CMK (cell line): ENCODE data around the gene SEPTIN12.
A peak's percentile ranks its signal among the peaks of the same experiment; 100 is the strongest.
"Not testable (repeated sequence)": the region's sequence is repeated elsewhere in the genome, so short reads cannot be mapped to it uniquely, and the experiment has no call there.

Experiments
- DNase-seq: peaks from one replicate; pipeline ENCODE4 v3.0.0-alpha.2; 2010; ENCODE audit warnings: low read depth

The SEPTIN12 gene

DNA sequence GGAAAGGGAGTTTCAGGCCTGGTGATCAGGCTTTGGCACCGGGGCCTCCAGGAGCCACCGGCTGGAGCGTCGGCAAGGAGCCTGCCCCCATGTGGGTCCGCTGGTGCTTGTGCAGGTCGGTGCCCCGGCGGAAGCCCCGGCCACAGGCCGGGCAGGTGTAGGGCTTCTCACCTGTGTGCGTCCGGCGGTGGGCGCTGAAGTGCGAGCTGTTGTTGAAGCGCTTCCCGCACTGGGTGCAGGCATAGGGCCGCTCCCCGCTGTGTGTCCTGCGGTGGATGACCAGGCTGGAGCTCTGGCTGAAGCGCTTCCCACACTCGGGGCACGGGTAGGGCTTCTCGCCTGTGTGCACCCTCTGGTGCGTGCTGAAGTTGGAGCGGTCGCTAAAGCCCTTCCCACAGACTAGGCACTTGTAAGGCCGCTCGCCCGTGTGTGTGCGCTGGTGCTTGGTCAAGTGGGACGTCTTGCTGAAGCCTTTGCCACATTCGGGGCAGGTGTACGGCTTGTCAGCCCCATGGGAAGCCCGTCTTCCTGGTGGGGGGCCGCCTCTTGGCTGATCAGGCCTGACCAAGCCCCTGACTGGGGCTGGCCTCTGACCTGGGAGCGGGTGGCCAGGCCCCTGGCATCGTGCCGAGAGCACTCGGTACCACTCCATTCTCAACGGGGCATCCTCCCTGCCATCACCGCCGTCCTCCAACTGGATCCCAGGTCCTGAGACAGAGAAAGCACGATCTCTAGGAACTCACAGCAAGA, 35.6 kb downstream of the SEPTIN12 start:
- DNase-seq, result no peak

DNA sequence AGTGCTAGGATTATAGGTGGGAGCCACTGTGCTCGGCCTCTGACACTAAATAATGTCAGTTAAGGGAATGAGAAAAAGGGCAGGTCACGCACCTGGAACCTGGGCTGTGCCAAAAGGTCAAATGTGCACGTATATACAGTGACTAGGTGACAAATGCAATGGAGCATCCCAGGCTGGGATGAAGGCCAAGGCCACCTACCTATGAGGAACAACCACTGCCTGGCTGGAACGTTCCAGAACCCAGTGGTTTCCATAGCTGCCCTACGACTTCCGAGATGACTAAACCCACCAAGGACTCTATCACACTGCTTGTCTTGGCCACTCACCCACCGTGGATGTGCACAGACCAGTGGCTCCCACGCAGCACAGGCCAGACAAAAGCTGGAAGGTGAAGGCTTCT, 37.2 kb downstream of the SEPTIN12 start:
- DNase-seq, result no peak

DNA sequence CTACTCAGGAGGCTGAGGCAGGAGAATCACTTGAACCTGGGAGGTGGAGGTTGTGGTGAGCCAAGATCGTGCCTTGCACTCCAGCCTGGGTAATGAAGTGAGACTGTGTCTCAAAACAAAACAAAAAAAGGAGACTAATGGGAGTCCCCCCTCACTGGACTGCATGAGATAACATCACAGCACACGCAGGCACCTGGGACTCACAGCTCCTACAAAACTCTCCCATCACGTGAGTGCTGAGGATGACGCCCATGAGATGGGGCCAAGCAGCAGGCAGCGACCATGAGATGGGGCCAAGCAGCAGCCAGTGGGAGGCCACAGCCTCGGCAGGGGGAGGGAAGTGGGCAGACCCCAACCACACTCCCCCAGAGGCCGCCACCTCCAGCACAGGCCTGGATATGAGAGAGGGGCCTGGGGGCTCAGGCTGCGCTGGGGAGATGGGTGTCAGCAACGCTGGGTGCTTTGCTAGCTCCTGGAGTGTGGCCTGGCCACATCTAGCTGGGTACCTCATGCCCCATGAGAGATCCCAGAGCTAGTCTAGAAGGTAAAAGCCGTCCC, 38.4 kb downstream of the SEPTIN12 start:
- no peak for DNase-seq

DNA sequence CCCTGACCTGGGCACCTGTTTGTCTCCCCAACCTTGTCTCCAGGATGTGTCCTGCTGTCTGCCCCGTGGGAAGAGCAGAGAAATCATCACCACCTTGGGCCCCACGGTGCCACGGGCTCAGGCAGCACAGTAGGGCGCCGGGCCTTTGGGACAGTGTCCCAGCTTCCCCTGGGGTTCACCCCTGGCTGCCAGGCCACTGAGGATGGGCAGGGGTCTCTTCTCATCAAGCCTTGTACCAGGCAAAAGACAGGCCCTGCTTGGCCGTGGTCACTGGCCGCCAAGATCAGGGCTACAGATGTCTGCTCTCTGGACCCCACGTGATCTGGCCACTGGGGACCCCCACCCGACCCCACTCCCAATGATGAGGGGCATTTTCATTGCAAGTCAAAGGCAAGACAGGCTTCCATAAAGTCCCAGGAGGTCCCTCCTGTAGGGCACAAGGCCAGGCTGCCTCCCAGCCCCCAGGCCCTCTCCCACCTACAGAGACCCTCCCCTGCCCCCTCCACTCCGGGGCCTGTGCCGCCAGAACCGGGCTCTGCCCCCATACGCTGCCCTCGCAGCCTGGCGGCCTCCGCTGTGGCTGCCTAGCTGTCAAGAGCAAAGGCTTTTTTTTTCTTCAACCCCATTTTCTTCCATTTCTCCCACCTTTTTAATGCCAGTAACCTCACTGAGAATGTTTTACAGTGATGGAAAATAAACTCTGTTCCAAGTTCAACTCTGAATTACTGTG, 39.3 kb downstream of the SEPTIN12 start:
- no peak for DNase-seq

DNA sequence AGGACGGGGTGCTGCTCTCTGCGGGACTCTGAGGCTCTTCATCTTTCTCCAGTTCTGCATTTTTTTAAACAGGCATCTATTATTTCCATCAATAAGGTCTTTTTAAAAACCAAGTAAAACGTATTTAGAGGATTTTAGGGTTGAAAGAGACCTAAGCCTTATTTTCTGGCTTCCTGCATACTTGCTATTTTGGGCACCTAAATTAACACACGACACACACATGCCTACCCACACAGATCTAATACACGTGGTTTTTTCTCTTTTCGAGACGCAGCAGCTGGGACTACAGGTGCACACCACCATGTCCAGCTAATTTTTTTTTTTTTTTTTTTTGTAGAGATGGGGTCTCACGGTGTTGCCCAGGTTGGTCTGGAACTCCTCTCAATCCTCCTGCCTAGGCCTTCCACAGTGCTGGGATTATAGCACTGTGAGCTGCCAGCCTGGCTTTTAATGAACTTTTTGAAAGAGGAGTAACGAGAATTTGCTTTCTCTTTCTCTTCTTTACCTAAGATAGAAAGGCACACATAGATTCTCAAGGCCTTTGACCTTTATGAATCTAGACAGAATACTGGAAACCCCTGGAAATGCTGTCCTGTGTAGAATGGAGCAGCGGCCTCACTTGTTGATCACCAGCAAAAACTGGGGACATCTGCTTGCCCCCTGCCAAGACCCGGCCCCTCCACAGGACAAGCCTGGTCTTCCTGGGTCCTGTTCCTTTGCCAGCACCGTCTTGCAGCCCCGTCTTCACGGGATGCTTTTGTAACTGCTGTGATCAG, 40.1 kb downstream of the SEPTIN12 start:
- no peak for DNase-seq

DNA sequence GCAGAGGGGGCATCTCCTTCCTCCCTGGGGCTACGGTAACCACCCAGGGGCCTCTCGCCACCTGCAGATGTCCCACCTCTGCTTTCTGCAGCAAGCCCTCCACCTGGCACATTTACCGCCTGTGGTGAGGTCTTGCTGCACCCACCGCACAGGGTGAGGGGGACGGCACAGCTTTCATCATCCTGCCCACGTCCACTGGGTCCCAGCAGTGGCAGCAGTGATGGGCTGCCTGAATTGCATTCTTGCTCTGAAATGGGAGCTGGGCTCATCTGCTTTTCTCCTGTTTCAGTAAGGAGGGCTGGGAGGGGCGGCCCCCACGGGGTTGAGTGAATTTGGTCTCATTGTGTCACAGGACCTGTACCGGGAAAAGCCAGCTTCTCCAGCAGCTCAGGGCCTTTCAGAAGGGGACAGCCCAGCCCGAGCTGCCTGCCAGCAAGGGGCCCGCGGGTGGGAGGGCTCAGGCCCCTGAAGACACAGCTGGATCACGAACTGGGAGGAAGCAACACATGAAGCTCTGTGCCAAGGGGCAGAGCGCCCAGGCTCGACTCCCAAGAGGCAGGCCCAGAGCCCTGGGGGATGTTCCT, 41.1 kb downstream of the SEPTIN12 start:
- DNase-seq, result no peak

DNA sequence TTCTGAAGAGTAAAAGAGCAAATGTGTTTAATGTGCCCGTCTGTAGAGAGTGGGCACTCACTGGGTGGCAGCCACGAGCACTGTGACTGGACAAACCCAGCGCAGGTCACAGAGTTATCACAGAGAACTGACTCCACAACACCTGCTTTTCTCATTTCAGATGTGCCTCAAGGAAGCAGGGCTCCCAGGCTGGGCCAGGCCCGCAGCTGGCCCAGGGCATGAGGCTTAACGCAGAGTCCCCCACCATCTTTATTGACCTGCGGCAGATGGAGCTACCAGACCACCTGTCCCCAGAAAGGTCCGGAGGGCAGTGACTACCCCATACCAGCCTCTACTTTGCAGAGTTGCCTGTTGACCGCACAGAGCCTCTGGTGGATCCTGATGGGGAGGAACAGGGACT, 41.9 kb downstream of the SEPTIN12 start:
- no peak for DNase-seq

DNA sequence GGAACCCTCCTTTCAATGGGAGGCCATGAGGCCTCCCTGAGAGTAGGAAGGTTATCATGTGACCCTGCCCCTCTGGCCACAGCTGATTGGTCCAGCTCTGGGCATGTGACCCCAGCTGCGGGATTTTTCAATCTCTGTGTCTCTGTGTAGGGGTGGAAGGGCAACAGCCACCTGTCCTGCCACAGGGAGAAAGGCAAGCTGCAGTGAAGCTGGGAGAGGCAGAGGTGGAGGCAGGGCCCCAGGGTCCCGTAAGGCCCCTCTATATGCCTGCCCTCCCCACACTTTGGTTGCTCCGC, 42.9 kb downstream of the SEPTIN12 start:
- DNase-seq, result no peak

DNA sequence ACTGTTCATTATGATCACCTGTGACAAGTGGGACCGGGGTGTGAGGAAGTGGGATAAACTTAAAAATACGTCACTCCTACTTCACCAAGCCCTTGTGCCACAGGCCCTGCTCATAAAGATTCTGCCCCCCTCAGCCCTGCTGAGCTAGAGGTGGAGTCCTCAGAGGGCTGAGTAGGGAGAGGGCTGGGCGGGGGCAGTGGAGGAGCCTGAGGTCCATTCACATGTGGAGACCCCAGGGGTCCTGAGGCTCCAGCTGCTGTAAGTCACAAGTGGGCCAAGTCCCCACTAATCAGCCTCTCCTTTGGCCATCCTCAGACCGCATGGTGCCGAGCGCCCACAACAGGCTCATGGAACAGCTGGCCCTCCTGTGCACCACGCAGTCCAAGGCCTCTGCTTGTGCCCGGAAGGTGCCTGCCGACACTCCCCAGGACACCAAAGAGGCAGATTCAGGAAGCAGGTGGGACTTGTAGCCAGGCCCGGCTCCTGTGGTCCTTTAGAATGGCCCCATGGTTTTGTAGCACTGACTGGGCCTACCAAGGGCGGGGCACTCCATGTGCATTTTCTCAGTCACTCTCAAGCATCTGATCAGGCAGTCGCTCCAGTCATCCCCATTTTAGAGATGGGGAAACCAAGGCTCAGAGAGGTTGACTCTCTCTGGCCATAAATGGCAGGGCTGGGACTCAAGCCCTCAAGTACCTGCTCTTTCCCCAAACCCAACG, 43.4 kb downstream of the SEPTIN12 start:
- DNase-seq, result no peak

DNA sequence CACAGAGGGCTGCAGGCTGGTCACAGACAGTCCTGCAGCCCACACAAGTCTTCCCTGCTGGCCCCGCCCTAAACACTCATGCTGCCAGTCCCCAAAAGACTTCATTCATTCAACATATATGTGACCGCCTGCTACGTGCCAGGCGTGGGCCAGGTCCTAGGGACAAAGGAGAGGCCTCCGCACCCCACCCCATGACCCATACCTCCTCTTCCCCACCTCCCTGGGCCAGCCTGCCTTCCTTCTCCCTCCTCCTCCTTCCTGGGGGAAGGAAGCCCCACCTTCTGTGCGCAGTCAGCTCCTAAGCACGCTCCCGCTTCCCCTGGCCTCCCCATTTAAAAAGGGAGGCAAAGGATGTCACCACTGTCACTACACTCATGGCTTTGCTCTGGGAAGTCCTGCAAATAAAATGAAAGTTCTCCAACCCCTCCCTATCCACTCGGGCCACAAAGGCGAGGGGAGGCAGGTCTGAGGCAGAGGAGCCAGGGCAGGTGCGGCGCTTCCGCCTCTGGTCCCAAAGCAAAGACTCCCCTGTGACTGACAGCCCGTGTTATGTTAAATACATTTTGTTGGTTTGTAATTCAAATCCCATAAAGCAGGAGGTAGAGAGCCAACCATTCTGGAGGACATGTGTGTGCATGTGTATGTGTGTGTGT, 44.8 kb downstream of the SEPTIN12 start:
- DNase-seq, result no peak

DNA sequence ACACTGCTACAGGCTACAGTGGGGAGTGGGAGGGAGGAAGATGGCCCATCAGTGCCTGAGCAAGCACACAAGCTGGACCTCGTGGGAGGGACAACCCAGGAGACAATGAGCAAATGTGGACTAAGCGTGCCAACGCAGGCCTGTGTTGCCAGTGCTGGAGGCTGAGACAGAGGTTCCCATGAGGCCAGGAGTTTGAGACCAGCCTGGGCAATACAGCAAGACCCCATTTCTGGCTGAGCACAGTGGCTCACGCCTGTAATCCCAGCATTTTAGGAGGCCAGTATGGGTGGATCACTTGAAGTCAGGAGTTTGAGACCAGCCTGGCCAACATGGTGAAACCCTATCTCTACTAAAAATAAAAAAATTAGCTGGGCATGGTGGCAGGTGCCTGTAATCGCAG, 49.8 kb downstream of the SEPTIN12 start:
- not testable (repeated sequence) for DNase-seq

DNA sequence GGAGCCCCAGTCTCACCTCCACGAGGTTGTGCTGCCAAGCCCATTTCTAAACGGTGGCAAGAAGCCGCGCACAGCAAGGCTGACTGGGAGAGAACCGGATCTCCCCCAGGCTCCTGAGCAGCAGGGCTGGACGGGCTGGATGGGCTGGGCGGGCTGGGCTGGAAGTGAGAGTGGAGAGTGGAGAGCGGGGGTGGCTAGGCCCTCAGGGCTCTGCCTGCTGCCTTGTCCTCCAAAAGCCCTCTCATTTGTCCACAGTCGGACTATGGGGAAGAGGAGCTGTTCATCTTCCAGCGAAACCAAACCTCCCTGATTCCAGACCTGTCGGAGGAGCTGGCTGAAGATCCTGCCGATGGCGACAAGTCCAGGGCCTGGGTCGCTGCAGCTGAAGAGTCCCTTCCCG, 50.6 kb downstream of the SEPTIN12 start:
- no peak for DNase-seq

DNA sequence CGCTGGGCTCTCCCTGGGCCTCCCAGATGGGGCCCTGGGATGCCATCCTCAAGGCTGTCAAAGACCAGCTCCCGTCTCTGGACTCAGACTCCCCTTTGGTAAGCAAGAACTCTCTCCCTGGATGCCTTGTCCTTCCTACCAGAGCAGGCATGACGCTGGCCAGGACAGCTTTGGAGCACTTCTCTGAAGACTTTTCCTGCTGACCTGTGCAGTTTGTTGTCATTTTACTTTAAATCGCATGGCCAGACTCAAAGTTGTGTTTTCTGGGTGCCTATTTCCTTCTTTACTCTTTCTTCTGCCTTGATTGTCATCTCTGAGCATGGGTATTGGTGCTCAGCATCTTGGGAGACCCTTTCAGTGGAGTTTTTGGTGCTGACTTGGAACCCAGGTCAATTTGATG, 51.6 kb downstream of the SEPTIN12 start:
- DNase-seq, result no peak

DNA sequence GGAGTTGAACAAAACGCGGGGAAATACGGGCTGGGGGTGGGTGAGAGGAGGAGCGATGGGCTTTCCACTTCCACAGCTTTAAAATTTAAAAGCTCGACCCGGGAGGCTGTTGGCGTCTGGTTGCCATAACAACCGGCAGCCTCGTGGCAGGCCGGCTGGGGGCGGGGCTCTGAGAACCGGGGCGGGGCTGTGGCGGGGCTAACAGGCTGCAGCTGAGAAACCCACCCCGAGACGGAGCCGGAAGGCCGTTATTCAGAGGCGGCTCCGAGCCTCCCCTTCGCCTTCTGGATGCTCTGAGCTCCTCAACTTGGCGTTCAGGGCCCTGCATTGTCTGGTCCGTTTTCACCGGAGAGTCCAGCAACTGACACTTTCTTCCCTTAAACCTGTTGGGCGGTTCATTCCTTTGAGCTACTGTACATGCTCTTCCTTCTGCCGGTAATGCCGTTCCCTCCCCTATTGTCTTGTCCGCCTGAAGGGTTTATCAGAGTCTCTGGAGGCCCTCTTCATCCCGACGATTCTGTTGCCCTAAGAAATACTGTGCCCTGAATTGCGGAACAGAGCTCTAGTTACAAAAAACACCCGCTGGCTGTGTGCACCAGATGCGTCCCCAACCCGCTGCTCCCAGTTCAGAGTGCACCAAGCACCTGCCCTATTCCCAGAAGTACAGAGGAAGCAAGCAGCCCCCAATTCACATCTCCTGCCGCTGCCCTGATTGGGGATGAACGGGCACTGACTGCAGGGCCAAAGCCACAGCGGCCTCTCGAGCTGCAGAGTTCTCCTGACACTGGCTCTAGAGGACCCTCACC, 53.2 kb downstream of the SEPTIN12 start:
- peak; percentile 38 for DNase-seq

DNA sequence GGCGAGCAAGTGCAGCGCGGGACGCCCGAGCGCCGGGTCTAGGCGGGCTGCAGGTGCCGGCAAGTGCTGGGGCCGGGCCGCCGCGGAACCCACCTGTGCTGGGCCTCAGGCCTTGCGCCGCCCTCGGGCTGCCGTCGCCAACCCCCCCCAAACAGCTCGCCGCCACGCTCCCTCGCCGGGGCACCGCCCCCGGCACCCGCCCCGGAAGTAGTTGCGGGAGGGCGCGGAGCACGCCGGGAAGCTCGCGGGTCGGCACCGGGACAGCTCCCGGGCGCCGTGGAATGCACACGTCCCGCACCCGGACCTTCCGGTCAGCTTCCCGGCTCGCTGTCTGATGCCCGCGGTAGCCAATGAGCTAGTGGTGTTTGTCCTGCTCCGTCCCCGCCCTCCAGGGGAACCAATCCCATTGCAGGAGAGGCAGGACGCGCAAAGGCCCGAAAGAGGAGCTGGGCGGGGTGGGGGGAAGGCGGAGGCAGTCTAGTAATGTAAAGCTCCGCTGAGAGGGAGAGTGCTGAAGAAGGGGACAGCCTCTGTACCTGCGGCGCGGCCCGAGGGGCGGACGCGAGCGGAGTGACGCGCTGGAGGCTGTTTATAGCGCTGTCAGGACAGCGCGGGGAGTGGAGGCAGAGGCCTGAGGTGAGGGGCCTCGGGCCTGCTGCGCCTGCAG, 53.9 kb downstream of the SEPTIN12 start, which contains the start of the genes ANKS3 and DNAAF8:
TSS of gene ANKS3 (minus strand) at position 209 of the 667 bp plus-strand sequence. CDS start 4,122 bp downstream, outside the sequence.
TSS of gene DNAAF8 (plus strand) at position 475 of the 667 bp plus-strand sequence. CDS start 1,978 bp downstream, outside the sequence.
- peak; percentile 80 for DNase-seq

DNA sequence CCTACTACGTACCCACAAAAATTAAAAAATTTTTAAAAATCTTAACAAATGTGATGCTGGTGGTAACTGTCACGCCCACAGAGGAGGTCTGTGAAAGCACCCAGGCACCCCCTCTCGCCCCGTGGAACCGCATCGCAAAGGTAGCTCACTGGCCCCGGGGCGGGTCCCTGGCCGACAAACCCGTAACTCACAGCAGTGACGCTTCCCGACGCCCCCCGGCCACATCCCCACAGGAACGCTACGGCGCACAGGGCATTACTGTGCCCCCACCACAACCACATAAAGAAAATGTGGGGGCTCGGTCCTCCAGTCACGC, 54.4 kb downstream of the SEPTIN12 start:
- DNase-seq, result no peak

DNA sequence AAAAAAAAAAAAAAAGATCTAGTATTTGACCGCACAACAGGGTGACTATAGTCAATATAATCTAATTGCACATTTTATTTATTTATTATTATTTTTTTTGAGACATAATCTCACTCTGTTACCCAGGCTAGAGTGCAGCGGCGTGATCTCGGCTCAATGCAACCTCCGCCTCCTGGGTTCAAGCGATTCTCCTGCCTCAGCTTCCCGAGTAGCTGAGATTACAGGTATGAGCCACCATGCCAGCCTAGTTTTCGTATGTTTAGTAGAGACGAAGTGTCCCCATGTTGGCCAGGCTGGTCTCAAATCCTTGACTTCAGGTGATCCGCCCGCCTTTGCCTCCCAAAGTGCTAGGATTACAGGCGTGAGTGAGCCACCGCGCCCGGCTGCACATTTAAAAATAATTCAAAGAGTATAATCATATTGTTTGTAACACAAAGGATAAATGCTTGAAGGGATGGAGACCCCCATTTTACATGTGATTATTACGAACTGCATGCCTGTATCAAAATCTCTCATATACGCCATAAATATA, 54.9 kb downstream of the SEPTIN12 start:
- no peak for DNase-seq

DNA sequence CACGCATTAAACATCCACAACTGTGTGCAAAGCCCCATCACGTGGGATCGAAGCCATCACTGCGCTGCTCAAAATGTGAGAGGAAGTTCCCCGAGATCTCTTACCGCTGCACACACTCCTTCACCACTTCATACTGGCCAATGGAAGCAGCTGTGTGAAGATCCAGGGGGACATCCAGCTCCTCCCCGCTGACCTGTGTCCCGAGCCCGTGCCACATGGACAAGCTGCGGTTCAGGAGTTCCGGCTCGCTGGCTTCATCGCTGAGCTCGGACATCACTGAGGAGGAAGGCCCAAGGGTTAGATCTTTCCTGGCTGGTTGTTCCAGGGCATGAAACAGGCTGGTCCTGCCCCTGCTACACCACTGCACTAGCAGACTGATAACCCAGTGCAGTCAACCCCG, 58.3 kb downstream of the SEPTIN12 start:
- no peak for DNase-seq

DNA sequence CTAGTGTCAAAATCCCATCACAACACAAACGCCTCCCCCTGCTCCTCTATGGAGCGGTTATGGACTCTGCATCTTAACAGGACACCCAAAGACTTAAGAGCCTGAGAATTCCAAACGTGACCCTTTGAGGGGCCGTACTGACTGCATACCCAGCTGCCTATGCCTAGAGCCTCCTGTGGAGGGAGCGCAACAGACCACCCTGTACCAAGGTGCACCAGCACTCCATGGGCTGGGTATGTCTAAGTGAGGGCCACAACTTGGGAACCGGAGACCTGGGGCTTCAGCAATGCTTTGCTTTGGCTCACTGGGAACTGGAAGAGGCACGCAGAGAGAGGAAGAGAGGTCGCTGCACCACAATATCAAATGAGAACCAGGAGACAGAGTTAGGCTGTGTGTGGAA, 59.5 kb downstream of the SEPTIN12 start:
- DNase-seq, result no peak
